Measurements from ENCODE around the gene SIGLEC7.

SIGLEC7 gene

DNA sequence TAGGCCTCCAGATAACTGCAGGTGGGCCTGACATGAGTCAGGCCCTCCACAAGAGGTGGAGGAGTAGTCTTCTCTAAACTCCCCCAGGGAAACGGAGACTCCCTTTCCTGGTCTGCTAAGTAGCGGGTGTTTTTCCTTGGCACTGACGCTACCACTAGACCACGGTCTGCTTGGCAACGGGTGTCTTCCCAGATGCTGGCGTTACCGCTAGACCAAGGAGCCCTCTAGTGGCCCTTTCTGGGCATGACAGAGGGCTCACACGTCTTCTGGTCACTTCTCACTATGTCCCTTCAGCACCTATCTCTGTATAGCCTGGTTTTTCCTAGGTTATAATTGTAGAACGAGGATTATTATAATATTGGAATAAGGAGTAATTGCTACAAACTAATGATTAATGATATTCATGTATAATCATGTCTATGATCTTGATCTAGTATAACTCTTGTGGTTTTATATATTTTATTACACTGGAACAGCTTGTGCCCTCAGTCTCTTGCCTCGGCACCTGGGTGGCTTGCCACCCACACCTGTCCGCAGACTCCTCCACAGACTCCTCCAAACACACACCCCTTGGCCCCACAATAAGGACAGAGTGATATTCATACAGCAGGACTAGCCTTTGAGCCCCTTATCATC lies 27.3 kb downstream of the SIGLEC7 start:
- peak in 1 of 2 experiments; percentile 60 for DNase-seq

GRCh38 chr19:51172223-51172622 lies 30.1 kb downstream of the SIGLEC7 start:
- no peak for DNase-seq

- no peak for DNase-seq
Observed at GRCh38 chr19:51173681-51174080, 31.6 kb downstream of the SIGLEC7 start.

DNA sequence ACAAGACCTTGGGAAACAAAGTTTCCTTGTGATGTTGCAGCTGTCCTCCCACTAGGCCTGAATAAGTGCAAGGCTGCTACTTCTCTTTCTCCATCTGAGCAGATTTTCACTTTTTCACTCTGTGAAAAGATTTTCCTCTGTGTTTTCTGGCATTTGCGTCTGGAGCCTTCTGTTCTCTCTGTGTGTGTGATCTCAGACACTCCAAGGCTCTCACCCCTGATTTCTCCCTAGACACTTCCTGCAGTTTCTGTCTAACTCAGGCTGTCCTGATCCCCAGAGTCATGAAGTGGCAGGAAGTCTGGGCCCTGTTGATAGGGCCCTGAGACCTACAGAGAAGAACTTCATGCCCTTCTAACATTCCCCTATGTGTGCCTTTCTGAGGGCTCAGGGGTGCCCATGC lies 37.2 kb downstream of the SIGLEC7 start:
- no peak for DNase-seq

DNA sequence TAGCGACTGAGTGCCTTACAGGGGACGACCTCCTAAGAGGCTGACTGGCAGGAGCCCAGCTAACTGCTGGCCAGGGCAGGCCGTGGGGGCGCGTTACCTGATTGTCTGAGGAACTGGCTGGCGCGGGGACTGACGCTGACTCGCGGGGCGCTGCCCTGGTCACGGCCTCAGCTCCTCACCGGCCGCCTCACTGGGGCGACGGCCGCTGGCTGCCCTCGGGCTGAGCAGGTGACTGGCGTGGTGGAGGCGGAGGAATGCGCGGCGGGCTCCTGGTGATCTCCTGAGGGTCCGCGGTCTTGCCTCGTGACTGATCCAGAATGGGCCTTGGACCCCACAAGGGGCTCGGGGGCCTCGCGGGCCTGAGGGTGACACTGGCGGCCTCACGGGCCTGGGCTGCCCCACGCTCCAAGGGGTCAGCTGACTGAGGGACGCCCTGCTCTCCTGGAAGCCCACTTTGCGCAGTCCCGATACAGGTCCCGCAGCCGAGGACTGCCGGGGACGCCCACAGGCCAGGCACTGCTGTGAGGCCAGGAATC lies 39.3 kb downstream of the SIGLEC7 start:
- no peak for DNase-seq

DNA sequence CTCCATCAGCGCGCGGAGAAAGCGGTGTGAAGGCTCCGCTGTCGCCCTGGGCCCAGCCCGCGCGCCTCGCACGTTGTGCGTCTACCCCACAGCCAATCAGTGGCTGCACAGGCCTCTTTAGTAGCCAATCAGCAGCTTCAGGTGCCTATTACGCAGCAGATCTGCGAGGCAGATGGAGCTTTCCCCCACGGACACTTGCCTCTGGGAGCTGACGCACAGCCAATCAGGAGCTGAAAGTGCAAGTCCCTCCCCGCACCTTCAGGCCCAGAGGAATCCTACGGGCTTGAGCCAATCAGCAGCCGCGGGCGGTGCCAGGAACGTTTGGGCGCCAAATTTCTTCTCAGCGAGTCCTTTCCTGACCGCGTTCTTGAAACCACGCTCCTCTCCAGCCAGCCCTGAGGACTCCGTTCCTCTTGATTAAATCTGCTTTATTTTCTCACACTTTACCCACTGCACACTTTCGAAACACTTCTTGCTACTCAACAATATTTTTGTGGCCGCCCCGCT lies 39.9 kb downstream of the SIGLEC7 start:
- no peak for DNase-seq

DNA sequence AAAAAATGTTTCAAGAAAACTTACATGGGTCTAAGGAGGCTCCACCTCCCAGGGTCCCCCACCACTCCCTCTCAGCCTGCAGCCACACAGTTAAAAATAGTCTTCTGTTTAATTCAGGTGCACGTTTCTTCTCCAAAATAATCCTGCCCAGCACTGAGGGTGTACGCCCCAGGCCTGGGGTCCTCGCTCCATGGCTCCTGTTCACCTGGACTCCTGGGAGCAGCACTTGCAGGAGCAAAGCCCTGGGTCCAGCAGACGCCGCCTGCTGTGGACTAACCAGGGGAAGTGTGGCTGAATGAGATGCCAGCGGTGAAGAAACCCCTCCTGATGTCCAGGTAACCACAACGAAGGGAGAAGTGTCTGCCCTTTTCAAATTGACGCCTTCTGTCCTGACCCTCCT lies 41.5 kb downstream of the SIGLEC7 start:
- DNase-seq = no peak

DNA sequence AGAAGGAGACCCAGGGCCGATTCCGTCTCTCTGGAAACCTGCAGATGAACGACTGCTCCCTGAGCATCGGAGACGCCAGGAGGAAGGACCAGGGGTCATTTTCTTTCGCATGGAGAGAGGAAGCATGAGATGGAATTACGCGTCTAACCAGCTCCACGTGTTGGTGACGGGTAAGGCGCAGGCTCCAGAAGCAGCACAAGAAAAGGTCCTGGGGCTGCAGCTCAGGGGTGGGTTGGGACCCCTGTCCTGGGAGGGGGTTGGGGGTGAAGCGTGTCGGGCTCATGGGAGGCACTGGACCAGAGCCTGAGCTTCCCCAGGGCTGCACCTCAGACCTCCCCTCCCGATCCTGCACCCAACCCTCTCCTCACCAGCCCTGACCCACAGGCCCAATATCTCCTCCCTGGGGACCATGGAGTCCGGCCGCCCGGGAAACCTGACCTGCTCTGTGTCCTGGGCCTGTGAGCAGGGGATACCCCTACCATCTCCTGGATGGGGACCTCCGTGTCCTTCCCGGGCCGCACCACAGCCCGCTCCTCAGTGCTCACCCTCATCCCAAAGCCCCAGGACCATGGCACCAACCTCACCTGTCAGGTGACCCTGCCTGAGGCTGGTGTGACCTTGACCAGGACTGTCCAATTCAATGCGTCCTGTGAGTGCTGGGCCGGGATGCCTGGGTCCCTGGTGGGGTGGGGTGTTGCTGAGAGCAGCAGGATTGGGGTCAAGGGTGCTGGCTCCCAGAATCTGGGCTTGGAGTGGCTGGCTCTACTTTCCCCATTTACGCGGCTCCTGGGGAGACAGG lies 43.2 kb downstream of the SIGLEC7 start:
- no peak for DNase-seq

GRCh38 chr19:51185868-51186215 lies 43.7 kb downstream of the SIGLEC7 start:
- no peak for DNase-seq

- no peak for DNase-seq
Observed at GRCh38 chr19:51186323-51186722, 44.2 kb downstream of the SIGLEC7 start.

GRCh38 chr19:51187395-51188226 lies 45.5 kb downstream of the SIGLEC7 start:
- DNase-seq = no peak

DNA sequence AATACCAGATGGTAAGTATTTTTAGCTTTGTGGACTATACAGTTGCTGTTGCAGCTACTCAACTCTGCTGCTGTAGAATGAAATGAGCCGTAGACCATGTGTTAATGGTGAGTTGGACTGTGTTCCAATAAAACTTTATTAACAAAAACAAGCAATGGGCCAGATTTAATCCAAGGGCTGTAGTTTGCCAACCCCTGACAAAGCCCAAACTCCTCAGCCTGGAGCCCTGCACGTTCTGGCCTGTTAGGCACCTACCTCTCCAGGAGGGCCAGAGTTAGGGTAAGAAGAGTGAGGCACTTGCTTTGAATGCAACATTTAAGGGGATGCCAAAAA lies 46.1 kb downstream of the SIGLEC7 start:
- no peak for DNase-seq

DNA sequence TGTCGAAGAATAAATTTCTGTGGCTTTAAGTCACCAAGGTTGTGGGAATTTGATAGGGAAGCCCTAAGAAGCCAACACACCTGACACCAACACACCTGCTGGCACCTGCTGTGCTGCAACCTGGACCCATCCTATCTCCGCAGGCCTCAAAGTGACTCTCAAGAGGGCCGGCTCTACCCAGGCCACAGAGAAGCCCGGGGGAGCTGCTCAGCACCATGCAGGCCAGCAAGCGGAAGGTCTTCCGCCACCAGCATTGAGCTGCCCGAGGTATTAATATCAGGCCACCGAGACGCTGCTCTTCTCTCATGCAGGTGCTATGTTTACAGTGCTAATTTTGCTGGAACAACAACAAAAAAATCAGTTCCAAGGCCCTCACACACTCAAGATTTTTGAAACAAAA lies 50.6 kb downstream of the SIGLEC7 start:
- no peak for DNase-seq

GRCh38 chr19:51194527-51195315 lies 52.6 kb downstream of the SIGLEC7 start:
- DNase-seq = no peak

DNA sequence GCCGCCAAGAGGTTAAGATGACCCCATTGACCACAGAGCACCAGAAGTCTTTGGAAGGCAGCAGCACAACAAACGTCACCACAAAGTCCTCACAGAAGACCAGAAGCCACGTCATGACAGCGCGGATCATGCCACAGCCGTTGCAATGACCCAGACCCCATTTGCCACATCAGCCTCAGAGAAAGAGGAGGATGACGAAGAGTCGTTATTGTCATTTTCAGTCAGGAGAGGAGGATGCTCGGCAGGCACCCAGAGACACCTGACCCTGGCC lies 53.1 kb downstream of the SIGLEC7 start:
- no peak for DNase-seq

DNA sequence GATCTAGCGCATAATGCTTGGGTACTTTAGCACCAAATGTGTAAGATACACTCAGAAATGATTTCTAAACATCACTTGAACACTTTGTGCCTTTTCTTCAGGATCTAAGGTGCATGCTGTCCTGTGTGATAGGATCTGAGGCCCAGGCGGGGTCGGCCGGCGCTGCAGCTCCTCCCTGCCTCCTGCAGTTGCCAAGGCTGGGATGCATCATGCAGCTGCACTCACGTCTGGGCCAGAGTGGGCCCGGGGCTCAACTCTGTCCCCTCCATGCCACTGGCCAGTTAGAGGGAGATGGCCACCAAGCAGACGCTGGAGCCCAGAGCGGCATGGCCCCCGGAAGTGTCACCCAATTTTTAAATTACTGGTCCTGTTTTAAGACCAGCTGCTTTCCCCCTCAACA lies 53.5 kb downstream of the SIGLEC7 start:
- DNase-seq = no peak

GRCh38 chr19:51196181-51196580 lies 54.1 kb downstream of the SIGLEC7 start:
- no peak for DNase-seq

GRCh38 chr19:51198641-51199040 lies 56.5 kb downstream of the SIGLEC7 start:
- DNase-seq = no peak

DNA sequence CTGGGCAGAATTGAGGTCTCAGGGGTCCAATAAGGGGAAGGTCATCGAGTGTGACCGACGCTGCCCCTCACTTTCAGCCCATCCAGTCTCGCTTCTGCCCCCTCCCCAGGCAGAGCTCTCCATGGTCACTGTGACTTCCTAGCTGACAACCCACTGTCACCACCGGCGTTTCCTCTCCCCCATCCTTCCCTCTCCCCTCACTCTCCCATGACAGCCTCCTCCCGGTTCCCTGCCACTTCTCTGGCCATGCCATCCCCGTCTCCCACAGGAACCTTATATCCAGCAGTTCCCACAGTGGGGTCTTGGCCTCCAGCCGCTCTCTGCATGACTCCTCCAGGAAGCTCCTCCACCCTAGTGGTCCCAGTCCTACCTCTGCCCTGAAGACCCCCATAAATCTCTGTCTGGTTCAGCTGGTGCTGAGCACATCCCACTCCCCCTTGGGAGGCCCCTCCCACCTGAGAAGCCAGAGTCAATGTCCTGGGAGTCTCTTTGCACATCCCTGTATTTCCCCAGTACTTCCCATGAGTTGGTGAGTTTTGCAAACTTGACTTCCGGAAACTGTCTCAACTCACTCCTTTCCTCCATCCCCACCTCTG lies 58.1 kb downstream of the SIGLEC7 start:
- DNase-seq = no peak

DNA sequence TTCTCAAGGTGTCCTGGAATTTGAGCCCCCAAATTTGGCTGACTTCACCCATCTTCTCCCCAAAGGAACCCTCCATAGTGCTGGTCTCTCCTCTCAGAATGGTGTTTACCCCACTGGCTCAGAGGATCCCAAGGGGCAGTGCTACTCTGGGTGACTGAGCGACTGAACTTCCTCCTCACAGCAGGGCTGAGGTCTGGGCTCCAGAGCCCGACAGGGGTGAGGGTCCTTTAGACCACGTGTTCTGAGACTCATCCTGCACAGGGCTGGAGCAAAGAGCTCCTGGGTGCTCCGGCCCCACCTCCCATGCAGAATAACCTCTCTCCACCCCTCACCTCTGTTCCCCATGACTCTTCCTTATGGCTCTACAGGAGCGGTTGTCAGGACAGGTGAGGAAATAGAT lies 59.6 kb downstream of the SIGLEC7 start:
- no peak for DNase-seq

Measured in NCI-H524 (cell line).